Loucy (cell line): ENCODE measurements around the gene GID8.

Source experiments
- CTCF ChIP-seq: fragments of 200-600 bp; sonication (generic); conservative IDR thresholded peaks from 2 replicates; pipeline ENCODE4 v1.5.1; 2014; ENCODE audit warnings: mild to moderate bottlenecking, antibody characterized with exemption, low read length
- EZH2phosphoT487 ChIP-seq: fragments of 200-600 bp; IDR thresholded peaks from 2 replicates; pipeline ENCODE4 v1.6.1; 2018; ENCODE audit warnings: antibody characterized with exemption, mild to moderate bottlenecking, moderate library complexity, borderline replicate concordance

- TF ChIP-seq CTCF (peak; percentile 38), EZH2phosphoT487 (no peak)
Measured at GRCh38 chr20:62926229-62927127, 11.5 kb upstream of the GID8 start, which contains the start of gene DIDO1.
